ENCODE results near the gene PRRT1.
A peak's percentile ranks its signal among the peaks of the same experiment; 100 is the strongest.
"Not testable (repeated sequence)": the region's sequence is repeated elsewhere in the genome, so short reads cannot be mapped to it uniquely, and the experiment has no call there.

PRRT1 gene

GRCh38 chr6:32116674-32117073 is 35.1 kb downstream of the PRRT1 start:
- peak; percentile 38 for DNase-seq

DNA sequence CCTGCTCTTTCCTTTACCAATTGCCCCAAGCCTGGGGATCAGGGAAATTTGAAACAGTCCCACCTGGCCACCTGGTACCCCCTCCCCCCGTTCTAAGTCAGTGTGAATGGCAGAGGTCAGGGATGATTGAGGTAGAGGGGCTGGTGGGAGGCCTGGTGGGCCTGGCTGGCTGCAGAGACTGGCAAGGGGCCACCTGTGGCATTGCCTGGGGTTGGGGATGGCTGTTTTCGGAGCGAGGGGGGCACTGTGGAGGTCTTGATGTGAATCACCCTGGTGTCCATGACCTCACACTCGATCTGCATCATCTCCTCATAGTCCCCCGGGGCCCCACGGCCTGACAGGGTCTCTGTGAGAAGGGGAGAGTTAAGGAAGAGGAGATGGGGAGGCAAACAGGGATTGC is 36.1 kb downstream of the PRRT1 start:
- DNase-seq: no peak

GRCh38 chr6:32114796-32115195 is 36.9 kb downstream of the PRRT1 start:
- DNase-seq: peak; percentile 92

GRCh38 chr6:32113386-32114352 is 38.1 kb downstream of the PRRT1 start:
- peak; percentile 99 for DNase-seq

DNA sequence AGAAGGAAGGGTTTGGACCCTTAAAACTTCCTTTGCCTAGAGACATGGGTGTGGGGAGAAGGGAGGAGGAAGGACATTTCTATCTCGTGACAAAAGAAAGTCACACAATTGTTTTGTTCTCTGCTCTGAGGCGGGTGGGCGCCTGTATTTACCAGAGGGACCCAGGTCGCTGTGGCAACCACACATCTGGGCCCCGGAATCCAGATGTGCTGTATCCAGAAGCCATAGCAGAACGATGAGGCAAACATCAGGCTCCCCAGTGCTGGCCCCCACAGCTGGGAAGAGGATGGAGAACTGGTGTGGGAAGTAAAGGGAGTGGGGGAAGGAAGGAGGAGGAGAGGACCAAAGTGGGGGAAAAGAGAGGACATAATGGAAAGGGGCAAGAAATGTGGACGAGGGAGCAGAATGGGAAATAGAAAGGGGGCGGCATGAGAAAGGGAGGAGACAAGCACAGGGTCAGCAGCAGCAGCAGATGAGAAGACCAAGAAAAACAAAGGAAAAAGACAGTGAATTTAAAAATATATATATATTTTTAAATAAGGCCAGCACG is 39.2 kb downstream of the PRRT1 start:
- DNase-seq: no peak

GRCh38 chr6:32111424-32112066 is 40.2 kb downstream of the PRRT1 start:
- no peak for DNase-seq

DNA sequence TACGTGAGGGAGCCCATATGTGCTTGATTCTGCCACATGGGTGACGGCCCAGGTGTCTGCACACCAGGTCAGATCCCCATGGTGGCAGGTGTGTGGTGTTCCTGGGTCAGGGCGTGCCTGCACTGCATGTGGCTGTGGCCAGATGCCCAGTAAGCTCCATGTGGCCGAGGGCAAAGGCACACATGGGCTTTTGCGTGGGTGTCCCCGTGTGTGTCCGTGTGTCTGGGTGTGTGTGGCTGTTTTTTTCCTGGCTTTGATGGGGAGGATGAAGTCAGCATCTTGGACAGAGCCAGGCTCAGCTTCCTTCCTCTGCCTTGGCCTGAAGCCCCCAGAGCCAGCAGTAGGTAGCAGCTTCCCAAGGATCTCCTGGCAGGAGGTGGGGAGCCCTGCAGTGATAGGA is 41.1 kb downstream of the PRRT1 start:
- no peak for DNase-seq

GRCh38 chr6:32109765-32110160 is 42.0 kb downstream of the PRRT1 start:
- DNase-seq: no peak

DNA sequence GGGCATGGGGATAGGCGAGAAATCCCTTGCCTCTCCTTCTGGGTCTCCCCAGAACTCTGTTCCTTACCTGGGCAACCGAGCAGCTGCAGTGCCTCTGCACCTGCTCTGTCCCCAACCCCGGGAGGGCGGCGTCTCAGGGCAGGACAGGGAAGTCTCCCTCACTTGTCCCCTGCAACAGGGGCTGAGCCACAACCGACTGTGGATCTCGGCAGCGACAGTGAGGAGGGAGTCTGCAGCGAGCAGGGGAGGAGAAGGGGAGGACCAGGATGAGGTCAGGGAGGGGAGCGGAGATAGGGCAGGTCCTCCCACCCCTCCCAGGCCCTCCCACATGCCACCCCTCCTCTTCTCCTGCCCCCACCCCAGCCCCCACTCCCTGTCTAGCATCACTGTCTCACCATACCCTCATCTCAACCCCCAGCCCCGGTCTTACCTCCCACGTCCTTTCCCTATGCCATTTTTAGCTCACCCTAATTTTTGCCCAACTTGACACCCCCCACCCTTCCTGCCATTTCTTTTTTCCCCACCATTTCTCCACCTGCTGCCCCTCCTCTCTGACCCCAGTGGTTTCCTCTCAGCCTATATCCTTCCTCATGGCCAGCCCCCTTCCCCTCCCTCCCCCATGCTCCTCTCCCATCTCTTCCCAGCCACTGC is 42.5 kb downstream of the PRRT1 start, which contains the start of gene TNXB:
TSS of gene TNXB (minus strand) at position 225 of the 651 bp plus-strand sequence. CDS start 11,140 bp downstream, outside the sequence.
- no peak for DNase-seq

- DNase-seq: no peak
Observed at GRCh38 chr6:32108727-32109113, 43.0 kb downstream of the PRRT1 start.

DNA sequence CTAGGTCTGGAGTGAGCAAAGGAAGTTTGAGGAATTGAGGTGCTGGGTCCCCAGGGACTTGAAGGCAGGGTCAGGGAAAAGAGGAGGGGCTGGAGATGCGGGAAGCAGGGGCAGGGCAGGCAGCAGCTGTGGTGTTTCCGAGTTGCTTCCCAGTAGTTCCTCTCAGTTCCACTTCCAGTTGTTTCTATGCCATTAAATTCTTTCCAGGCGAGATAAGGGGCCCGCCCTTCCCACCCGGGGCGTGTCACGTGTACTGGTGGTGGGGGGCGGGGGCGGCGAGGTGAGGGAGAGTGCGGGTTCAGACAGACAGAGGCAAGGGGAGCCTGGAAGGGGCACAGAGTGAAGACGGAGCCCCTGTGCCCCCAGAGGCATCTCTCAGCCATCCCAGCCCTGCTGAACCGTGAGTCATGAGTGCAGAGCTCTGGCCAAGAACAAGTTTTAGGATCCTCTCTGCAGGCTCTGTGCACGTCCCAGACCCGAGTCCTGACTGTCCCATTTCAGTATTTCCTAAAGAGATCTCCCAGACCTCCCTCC is 43.6 kb downstream of the PRRT1 start:
- peak; percentile 72 for DNase-seq

DNA sequence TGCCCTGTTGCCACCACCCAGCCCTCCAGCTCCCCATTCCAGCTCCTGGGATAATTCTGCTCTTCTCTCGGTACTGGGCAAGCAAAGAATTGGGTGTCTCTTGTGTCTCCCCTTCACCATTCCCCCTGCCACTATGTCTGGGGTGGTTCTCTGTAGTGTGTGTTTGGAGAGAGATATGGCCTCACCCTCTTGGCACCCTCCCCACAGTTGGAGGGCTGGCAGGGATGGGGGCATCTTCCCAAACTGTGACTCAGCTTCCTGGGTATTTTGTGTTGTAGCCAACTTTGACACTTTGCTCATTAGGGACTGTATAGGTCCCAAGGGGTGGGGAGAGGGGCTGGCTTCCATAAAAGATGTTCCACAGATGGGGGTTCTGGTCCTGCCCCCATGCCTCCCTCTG is 44.3 kb downstream of the PRRT1 start:
- peak; percentile 71 for DNase-seq

DNA sequence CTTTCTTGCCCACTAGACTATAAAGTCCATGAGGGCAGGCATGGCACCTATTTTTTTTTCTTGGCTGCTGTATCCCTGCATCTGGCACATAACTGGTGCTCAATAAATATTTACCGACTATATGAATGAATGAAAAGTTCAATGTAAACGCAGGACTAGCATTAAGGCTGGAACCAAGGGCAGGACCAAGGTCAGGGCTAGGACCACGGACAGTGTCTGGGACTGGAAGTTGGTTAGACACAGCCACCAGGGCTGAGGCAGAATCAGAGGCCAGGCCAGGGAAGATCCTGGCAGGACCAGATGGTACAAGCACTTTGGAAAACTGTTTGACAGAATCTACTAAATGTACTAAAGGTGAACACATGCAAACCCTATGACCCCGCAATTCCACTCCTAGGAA is 46.3 kb downstream of the PRRT1 start:
- DNase-seq: no peak

DNA sequence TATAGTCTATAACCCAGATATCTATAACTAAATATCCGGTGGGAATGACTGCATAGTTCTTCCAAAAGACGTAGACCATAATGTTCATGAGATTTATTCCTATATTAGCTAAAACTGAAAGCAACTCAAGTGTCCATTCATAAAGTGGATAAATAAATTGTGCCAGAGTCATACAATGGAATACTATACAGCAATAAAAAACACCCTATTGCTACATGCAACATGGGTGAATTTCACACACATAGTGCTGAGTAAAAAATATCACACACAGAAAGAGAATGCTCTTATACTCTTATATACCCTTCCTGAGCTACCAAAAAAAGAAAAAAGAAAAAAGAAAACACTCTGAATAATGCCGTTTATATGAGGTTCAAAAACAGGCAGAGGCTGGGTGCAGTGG is 49.5 kb downstream of the PRRT1 start:
- DNase-seq: no peak

- DNase-seq: not testable (repeated sequence)
Observed at GRCh38 chr6:32100251-32100650, 51.5 kb downstream of the PRRT1 start.

All from EL (cell line).